Measurements from ENCODE around the gene PRMT7.

Gene PRMT7

DNA sequence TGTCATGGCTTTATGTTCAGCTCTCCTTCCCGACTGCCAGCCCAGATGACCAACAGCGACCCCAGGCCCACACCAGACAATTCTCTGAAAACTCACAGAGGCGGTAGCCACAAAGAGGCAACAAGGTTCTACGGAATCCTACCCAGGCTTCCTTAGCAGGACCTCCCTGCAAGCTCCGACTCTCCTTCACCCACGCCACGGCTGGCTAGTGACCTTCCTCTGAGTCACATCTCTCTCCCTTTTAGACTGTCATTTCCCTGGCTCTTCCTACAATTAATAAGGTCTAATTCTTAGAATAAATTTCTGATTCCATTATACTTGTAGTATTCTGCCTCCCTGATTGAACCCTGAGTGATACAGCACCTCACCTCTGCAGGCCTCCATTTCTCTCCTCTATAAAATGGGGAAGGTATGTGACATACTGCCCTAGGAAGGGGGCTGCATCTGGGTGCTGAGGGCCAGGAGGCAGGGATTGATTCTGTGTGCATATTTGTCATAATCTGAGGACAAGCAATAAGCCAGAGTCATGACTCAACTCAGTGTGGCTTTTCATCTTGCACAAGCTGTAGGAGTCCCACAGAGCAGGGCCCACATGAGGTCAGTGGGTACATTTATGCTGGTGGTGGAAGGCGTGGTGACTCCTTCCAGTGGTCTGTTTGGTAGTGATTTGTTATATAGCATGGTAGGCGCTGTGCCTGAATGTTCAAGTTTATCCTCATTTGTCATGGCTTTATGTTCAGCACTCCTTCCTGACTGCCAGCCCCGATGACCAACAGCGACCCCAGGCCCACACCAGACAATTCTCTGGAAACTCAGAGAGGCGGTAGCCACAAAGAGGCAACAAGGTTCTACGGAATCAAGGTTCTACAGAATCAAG, 91.3 kb downstream of the PRMT7 start:
- DNase-seq: no peak

DNA sequence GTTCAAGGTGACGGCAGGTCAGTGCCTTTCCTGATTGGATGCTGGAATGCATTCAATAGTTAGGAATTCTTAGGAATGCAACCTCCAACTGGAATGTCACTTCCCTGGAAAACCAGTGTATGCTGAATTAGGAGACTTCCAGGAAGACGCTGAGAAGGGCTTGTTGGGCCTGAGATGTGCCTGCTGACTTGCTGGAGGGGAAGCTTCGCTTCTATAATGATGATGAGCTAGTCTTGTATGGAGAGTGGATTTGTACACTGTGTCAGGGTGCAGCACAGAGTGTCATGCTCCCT, 91.9 kb downstream of the PRMT7 start:
- no peak for DNase-seq

DNA sequence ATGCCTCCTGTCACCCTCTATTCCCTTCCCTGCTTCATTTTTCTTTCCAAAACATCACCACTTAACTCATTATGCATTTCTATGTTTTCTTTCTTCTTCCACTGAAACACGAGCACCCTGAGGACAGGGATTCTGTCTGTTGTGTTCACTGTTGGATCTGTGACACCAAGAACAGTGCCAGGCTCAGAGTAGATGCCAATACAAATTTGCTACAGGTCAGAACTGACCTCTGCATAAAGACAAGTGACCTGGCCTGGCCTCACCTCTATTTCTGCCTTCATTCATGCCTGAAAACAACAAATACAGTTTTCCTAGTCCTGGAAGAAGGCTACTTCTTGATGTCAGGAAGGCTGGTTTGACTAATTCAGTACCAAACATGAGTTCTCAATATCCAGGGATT, 92.4 kb downstream of the PRMT7 start:
- DNase-seq: no peak

DNA sequence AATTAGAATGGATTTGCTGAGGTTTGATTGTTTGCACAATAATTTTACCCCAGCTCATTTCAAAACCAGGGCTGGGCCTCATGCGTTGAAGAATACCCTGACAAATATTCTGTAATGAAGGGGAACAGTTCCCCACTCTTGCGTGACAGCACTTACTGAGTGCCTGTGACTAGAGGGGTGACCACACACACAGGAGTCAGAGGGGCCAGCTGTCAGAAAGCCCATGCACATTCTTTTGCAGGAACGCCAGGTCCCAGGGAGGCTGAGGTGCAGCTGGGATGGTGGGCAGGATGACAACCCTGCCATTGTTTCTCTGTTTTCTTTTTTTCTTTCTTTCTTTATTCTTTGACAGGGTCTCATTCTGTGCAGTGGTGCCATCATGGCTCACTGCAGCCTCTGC, 92.9 kb downstream of the PRMT7 start:
- DNase-seq: no peak

DNA sequence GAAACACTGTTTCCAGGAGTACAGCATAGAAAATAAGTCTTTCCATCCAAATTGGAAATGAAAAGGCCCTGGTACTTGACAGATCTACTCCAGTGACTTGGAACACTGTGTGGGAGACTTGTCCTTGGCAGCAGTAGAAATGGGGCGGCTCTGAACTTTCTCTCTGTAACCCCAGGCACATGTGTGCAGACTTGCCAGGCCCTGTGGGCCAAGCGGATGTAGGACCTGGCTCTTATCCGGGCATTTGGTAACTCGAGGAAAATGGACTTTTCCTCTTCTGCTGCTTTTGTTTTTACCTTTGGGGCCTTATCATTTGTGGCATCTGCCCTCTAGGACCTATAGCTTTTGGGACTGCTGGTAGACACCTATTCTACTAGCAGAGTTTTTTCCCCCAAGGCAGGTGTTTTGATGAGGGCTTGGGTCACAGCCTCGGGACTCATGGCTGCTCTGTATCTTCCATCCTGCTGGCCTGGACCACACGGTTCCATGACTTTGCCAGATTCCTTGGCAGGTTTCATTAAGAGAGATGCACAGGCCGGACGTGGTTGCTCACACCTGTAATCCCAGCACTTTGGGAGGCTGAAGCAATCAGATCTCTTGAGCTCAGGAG, 94.0 kb downstream of the PRMT7 start:
- DNase-seq: no peak

DNA sequence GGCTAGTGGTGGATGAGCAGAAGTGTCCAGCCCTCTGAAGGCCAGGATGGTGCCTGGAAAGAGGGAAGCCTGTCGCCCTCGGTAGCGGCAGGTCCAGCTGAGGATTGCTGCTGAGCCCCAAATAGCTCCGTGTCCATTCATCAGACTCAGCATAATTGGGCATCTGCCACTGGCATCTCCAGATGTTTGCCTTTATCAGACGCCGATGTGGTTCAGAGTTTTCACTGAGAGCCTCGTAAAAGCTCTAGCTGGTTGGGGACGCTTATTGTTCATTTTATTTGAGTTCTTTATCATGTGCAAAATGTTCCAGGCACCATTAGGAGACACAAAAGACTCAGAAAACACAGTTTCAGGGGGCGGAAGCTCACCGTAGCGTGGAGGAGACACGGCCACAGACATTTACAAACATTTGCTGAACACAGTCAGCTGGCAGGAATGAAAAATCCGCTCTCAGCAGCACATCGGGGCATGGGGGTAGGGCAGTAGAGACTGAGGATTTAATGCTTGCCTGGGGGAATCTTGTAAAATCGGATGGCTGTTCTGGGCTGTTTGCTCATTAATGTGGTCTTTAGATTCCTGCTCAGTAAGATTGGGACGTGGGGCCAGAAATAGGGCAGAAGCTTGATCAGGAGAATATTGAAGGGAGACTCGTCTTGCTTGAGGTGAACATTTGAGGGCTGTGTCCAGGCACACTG, 95.8 kb downstream of the PRMT7 start:
- no peak for DNase-seq
